NT2/D1 (cell line): ENCODE data around the gene ELL2.

Source experiments
- SUZ12 ChIP-seq: IDR thresholded peaks from 2 replicates; pipeline ENCODE4 v1.6.1; 2011; ENCODE audit not compliant: insufficient read length, insufficient read depth; ENCODE audit errors: extremely low read depth
- ZNF274 ChIP-seq: IDR thresholded peaks from 2 replicates; pipeline ENCODE4 v1.6.1; 2011; ENCODE audit warnings: mild to moderate bottlenecking, low read depth, low read length

DNA sequence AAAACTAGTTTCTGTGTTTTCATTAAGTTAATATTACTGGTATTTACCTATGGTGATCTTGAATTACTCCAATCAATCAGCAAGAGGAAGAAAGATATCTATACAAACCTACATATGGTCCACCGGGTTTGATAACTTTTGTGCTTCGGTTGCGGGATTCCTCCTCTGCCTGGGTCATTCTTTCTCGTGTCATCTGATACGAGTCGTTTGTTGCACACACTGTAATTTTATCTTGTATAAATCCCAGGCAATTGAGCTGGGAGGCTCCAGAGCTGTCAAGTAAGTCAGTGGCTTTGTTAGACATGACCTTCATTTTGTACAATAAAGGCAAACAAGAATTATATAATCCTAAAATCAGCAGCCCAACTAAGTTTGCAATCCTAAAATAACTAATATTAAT lies 48.0 kb downstream of the ELL2 start:
- TF ChIP-seq SUZ12 (no peak), ZNF274 (no peak)
